Measurements from ENCODE around the gene EME2. TPM values are rescaled to one million over a fixed set of nuclear protein-coding genes. Genes with fewer than 3 reads are reported as not detected.
A peak's percentile ranks its signal among the peaks of the same experiment; 100 is the strongest.

EME2 gene
- total RNA-seq, 2 experiments from 2014 or later: 13.1 to 18.4 TPM

- intact Hi-C loops (cut with DNase I, micrococcal nuclease): loop anchor here in 1 of 2 experiments (5.0 kb wide), 1 partner anchor 46 kb away; the partner anchor contains the start of genes FAHD1 and HAGH
- H3K4me1 Mint-ChIP-seq: peaks cover 26% of the 10 kb centered on the region
- peak overlapping the region; percentile 94 for H3K4me3 Mint-ChIP-seq
- CTCF ChIA-PET: interaction anchor here (0.6 kb wide), 2 partner anchors 74 to 150 kb away, joined by 3 to 4 read pairs; no protein-coding TSS in a partner anchor
- no peaks in the 10 kb centered on the region for H3K9me3 Mint-ChIP-seq (ENCODE audit: low read depth)
- peak overlapping the region; percentile 25 for H3K27ac Mint-ChIP-seq
- DNase-seq (peak; percentile 5), ATAC-seq (no peak)
- no peaks in the 10 kb centered on the region for H3K27me3 Mint-ChIP-seq
- POLR2A ChIA-PET: interaction anchor here (0.6 to 2.8 kb wide), 2 partner anchors 9 to 734 kb away, joined by 3 to 39 read pairs; partner anchors contain the start of genes EME2, MRPS34 and NME3
- H3K36me3 Mint-ChIP-seq (ENCODE audit: low read depth): peaks cover 8% of the 10 kb centered on the region
Measured at GRCh38 chr16:1781254-1781653, 8.6 kb downstream of the EME2 start.

DNA sequence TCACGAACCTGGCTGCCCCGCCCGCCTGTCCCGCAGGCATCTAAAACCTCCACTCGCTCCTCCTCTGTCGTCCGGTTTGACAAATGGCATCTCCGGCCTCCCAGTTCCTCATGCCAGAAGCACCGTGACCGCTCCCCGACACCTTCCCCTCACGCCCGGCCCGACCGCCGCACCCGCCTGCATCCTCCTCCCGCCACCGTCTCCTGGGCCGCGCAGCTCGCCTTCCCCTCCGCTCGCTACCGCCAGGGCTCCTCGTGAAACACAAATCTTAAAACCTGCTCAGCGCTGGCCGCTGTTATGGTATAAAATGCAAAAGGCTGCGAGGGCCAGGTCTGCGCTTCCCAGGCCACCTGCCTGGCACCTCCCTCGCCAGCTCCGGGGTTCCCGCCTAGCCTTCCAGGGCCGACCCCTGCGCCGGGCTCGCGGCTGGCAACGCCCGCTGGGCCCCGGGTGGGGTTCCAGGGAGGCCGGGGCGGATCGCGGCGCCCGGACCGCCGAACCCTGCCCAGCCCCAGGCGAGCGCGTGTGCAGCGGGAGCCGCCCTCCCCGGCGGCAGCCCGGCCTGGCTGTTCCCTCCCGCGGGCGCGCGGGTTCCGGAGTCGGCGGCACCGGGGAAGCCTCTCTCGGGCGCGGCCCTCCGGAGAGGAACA lies 9.3 kb downstream of the EME2 start:
- no peaks in the 10 kb centered on the region for H3K27me3 Mint-ChIP-seq
- no peak overlapping the region for H3K27ac Mint-ChIP-seq
- H3K36me3 Mint-ChIP-seq (ENCODE audit: low read depth): peaks cover 5% of the 10 kb centered on the region
- intact Hi-C loops (cut with DNase I, micrococcal nuclease): loop anchor here (1.0 to 5.0 kb wide), 19 partner anchors 9 to 755 kb away; partner anchors contain the start of genes HAGH (in 2 of the 2), MRPS34 (in 2 of the 2), ABCA3 (in 1 of the 2) and CRAMP1 (in 1 of the 2)
- POLR2A ChIA-PET: interaction anchor here (0.6 to 2.8 kb wide), 10 partner anchors 9 to 1101 kb away, joined by 3 to 39 read pairs (median 5); partner anchors contain the start of genes EME2, FAHD1, FLYWCH2 and MAPK8IP3
- H3K9me3 Mint-ChIP-seq (ENCODE audit: low read depth): no peaks in the 10 kb centered on the region
- peak; percentile 1 for ATAC-seq
- CTCF ChIA-PET: interaction anchor here (0.6 to 1.6 kb wide), 13 partner anchors 8 to 373 kb away, joined by 3 to 16 read pairs (median 5); partner anchors contain the start of genes EME2, MAPK8IP3, MRPS34 and NME3
- peaks cover 26% of the 10 kb centered on the region for H3K4me1 Mint-ChIP-seq
- DNase-seq: peak; percentile 61
- H3K4me3 Mint-ChIP-seq: peak overlapping the region; percentile 94

GRCh38 chr16:1782408-1783264 lies 10.0 kb downstream of the EME2 start, which contains the start of the genes NUBP2 and SPSB3:
TSS of gene NUBP2 (plus strand) at chr16:1782960. CDS start at chr16:1783021, 61 bp downstream.
TSS of gene SPSB3 (minus strand) at chr16:1782571. CDS start at chr16:1781483, 1,088 bp downstream.
- CTCF ChIA-PET: interaction anchor here (0.6 to 1.6 kb wide), 14 partner anchors 8 to 372 kb away, joined by 3 to 16 read pairs (median 4); partner anchors contain the start of genes EME2, MAPK8IP3, MRPS34 and NME3
- Mint-ChIP-seq H3K27ac (peak within 1 kb of the TSS; percentile 85), H3K9me3 (ENCODE audit: low read depth) (no peaks in the 10 kb centered on the region), H3K36me3 (ENCODE audit: low read depth) (peaks cover 5% of the 10 kb centered on the region), H3K4me3 (peak within 1 kb of the TSS; percentile 94), H3K4me1 (peaks cover 26% of the 10 kb centered on the region), H3K27me3 (no peaks in the 10 kb centered on the region)
- DNase-seq: peak; percentile 99
- intact Hi-C loops (cut with DNase I, micrococcal nuclease): loop anchor here (1.0 to 5.0 kb wide), 19 partner anchors 9 to 754 kb away; partner anchors contain the start of genes HAGH (in 2 of the 2), MRPS34 (in 2 of the 2), ABCA3 (in 1 of the 2) and CRAMP1 (in 1 of the 2)
- POLR2A ChIA-PET: interaction anchor here (0.6 to 2.8 kb wide), 14 partner anchors 8 to 1146 kb away, joined by 3 to 39 read pairs (median 4); partner anchors contain the start of genes EME2, FAHD1, FLYWCH2 and MAPK8IP3
- ATAC-seq: peak; percentile 93

DNA sequence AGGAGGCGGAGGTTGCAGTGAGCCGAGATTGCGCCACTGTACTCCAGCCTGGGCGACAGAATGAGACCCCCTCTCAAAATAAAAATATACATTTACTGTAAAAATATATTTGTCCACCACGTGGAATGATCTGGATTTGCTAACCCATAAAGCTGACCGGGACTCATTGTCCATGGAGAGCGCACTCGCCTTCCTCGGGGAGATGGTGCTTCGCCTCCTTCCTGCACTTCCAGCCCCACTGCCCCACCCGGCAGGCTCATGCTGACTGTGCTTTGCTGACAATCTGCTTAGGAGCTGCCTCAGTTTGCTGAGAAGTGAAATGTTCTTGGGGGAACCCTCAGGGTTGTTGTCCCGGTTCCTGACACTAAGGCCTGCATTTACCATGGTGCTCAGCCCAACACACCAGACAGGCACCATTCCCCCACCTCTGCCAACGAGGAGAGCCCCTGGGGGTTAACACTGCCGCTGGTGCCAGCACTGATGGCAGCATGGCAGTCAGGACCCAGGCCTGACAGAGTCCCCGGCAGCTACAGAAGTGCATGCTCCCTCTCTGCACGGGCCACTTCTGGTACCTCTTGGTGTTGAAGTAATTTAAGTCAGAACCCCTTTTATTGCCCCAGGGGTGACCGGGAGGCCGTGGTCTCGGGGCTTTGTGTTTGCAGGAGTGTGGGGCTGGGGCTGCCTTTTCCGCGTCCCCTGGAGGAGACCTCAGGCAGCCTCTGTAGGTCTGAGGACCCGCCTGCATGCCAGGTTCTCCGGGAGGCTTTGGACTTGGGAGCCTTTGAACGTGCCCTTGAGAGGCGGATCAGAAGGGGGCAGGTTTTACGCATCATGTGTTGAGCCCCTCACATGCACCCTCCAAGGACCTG lies 12.6 kb downstream of the EME2 start:
- DNase-seq (no peak), ATAC-seq (no peak)
- Mint-ChIP-seq H3K27me3 (no peaks in the 10 kb centered on the region), H3K36me3 (ENCODE audit: low read depth) (peaks cover 10% of the 10 kb centered on the region), H3K4me1 (peaks cover 26% of the 10 kb centered on the region), H3K27ac (no peak overlapping the region), H3K4me3 (peak overlapping the region; percentile 55), H3K9me3 (ENCODE audit: low read depth) (no peaks in the 10 kb centered on the region)
- POLR2A ChIA-PET: no interaction called here
- CTCF ChIA-PET: no interaction called here
- intact Hi-C loops (cut with DNase I, micrococcal nuclease): loop anchor here in 1 of 2 experiments (5.0 kb wide), 1 partner anchor 42 kb away; the partner anchor contains the start of genes FAHD1 and HAGH

DNA sequence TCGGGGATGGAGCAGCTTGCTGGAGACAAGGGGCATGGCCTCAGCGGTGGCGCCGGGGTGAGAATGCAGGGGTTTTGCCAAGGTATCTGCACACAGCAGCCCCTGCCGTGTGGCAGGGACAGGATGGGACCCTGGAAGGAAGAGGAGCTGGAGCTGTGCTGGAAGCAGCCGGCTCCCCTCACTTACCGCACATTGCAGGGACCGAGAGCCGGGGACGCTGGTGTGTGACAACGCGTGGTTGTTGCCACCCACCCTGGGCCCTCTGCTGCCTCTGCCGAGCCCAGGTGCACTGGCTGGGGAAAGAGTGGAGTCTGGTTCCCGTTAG lies 13.2 kb downstream of the EME2 start:
- no peak for DNase-seq
- CTCF ChIA-PET: no interaction called here

DNA sequence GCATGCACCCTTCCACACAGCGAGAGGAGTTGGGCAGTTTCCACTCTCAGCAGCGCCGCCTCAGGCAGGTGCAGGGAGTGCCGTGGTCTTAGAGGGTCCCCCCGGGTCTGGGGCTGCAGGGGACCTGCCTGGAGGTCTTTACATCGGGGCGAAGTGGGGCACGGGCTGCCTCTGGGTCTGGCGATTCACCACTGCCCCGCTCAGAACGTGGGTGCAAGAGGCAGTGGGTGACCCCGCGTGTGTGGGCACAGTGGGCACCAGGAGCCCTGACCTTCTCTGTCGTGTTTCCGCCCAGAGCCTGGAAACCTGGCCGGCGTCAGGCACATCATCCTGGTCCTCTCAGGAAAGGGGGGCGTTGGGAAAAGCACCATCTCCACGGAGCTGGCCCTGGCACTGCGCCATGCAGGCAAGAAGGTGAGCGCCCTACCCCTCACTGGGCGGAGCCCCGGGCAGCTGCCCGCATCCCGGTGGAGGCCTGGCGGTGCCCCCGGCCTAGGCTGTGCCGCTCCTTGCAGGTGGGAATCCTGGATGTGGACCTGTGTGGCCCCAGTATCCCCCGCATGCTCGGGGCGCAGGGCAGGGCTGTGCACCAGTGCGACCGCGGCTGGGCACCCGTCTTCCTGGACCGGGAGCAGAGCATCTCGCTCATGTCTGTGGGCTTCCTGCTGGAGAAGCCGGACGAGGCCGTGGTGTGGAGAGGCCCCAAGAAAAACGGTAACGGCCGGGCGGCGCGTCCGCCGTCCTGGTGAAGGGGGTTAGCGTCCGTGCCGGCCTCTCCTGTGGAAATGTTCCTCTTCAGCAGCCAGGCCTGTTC lies 13.8 kb downstream of the EME2 start:
- H3K27ac Mint-ChIP-seq: no peak overlapping the region
- H3K36me3 Mint-ChIP-seq (ENCODE audit: low read depth): peaks cover 8% of the 10 kb centered on the region
- ChIA-PET POLR2A (no interaction called here), CTCF (no interaction called here)
- intact Hi-C loops (cut with DNase I, micrococcal nuclease): no loop called here
- no peaks in the 10 kb centered on the region for H3K27me3 Mint-ChIP-seq
- ATAC-seq: no peak
- H3K9me3 Mint-ChIP-seq (ENCODE audit: low read depth): no peaks in the 10 kb centered on the region
- peaks cover 18% of the 10 kb centered on the region for H3K4me1 Mint-ChIP-seq
- DNase-seq: peak; percentile 9
- H3K4me3 Mint-ChIP-seq: no peak overlapping the region

More for the DNA sequence above, 13.2 kb downstream of the EME2 start:
- Mint-ChIP-seq H3K4me3 (no peak overlapping the region), H3K9me3 (ENCODE audit: low read depth) (no peaks in the 10 kb centered on the region), H3K27me3 (no peaks in the 10 kb centered on the region), H3K27ac (no peak overlapping the region), H3K36me3 (ENCODE audit: low read depth) (peaks cover 10% of the 10 kb centered on the region), H3K4me1 (peaks cover 25% of the 10 kb centered on the region)
- ATAC-seq: no peak
- intact Hi-C loops (cut with DNase I, micrococcal nuclease): no loop called here
- POLR2A ChIA-PET: no interaction called here

DNA sequence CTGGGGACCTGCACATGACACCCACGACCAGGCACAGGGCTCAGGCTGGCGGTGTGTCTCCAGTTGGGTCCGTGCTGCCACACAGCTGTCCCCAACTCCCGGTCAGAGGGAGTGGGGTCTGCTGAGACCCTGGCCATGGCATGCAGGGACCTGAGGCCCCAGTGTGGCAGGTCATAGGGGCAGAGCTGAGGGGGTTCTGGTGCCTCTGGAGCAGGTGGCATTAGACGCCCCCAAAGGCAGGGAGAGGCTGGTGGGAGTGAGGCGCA lies 14.4 kb downstream of the EME2 start:
- ATAC-seq (no peak), DNase-seq (no peak)
- H3K27ac Mint-ChIP-seq: no peak overlapping the region
- POLR2A ChIA-PET: no interaction called here
- H3K4me3 Mint-ChIP-seq: no peak overlapping the region
- intact Hi-C loops (cut with DNase I, micrococcal nuclease): no loop called here
- peaks cover 14% of the 10 kb centered on the region for H3K4me1 Mint-ChIP-seq
- H3K27me3 Mint-ChIP-seq: no peaks in the 10 kb centered on the region
- CTCF ChIA-PET: no interaction called here
- H3K9me3 Mint-ChIP-seq (ENCODE audit: low read depth): no peaks in the 10 kb centered on the region
- peaks cover 8% of the 10 kb centered on the region for H3K36me3 Mint-ChIP-seq (ENCODE audit: low read depth)

DNA sequence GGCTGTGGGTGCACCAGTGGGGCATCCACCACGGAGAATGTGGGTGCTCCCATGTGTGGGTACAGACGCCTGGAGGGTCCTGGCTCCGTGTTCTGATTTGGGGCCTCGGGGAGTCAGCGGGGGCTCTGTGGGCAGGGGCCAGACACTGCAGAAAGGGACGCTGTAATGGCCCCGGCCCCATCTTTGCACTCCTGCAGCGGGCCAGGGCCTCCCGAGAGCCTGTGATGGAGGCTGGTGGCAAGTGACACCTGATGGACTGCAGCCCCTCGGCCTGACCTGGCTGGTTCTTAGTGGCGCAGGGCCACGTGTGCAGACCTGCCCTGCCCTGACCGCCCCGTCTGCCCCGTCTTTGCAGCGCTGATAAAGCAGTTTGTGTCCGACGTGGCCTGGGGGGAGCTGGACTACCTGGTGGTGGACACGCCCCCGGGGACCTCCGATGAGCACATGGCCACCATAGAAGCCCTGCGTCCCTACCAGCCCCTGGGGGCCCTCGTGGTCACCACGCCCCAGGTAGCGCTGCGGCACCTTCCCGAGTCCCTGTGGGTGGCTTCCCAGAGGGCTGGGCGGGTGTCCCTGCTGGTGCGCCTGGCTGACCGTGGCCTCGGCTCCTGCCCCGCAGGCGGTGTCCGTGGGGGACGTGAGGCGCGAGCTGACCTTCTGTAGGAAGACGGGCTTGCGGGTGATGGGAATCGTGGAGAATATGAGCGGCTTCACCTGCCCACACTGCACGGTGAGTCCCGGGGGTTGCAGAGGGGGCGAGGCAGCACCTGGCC lies 14.9 kb downstream of the EME2 start:
- DNase-seq: no peak
- Mint-ChIP-seq H3K4me1 (peaks cover 14% of the 10 kb centered on the region), H3K27ac (no peak overlapping the region), H3K27me3 (no peaks in the 10 kb centered on the region), H3K9me3 (ENCODE audit: low read depth) (no peaks in the 10 kb centered on the region), H3K36me3 (ENCODE audit: low read depth) (peaks cover 8% of the 10 kb centered on the region), H3K4me3 (no peak overlapping the region)
- no peak for ATAC-seq
- intact Hi-C loops (cut with DNase I, micrococcal nuclease): no loop called here
- ChIA-PET POLR2A (no interaction called here), CTCF (no interaction called here)

DNA sequence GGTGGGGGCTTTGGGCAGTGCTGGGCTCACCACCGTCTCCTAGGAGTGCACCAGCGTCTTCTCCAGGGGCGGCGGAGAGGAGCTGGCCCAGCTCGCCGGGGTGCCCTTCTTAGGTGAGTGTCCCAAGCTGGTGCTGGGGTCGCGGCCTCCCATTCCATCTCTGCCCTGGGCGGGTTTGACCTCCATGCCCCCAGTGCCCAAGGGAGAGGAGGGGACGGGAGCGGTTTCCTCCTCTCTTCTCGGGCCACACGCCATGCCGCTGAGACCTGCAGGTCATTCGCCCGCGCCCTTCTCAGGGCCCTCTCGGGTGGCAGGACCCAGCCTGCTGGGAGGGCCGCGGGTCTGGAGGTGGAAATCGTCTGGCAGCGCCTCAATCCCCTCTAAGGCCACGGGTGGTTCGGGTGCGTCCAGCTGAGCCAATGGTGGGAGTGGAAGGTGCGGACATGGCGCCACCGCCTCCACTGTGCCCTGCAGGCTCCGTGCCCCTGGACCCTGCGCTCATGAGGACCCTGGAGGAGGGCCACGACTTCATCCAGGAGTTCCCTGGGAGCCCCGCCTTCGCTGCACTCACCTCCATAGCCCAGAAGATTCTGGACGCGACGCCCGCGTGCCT lies 15.6 kb downstream of the EME2 start:
- Mint-ChIP-seq H3K27me3 (no peaks in the 10 kb centered on the region), H3K9me3 (ENCODE audit: low read depth) (no peaks in the 10 kb centered on the region), H3K27ac (no peak overlapping the region), H3K36me3 (ENCODE audit: low read depth) (peaks cover 8% of the 10 kb centered on the region), H3K4me3 (no peak overlapping the region), H3K4me1 (peaks cover 13% of the 10 kb centered on the region)
- DNase-seq (no peak), ATAC-seq (no peak)
- intact Hi-C loops (cut with DNase I, micrococcal nuclease): no loop called here
- CTCF ChIA-PET: no interaction called here
- POLR2A ChIA-PET: no interaction called here

Measured in activated CD4-positive, alpha-beta T cell treated with anti-CD3 and anti-CD28 coated beads for 36 hours (primary cell).